ENCODE results near the gene PCAT7.
"Not testable (repeated sequence)": the region's sequence is repeated elsewhere in the genome, so short reads cannot be mapped to it uniquely, and the experiment has no call there.

PCAT7 gene

DNA sequence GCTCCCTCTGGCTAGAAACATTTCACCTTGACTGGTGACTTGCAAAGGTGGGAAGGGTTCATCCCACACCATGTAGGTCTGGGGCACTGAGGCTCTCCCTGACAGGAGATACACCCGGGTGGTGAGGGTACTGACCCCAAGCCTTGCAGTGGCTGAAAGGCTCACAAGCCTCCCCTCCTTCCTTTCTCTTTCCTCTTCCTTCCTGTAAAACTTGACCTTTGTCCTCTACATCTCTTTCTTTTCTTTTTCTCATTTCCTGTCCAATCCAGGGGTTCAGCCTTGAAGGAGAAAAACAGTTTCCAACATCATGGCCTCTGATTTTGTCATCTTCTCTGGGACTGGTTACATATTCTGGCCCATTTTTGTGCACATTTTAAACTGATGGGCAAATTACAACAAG lies 22.2 kb downstream of the PCAT7 start:
- TF ChIP-seq, protein P1, sequence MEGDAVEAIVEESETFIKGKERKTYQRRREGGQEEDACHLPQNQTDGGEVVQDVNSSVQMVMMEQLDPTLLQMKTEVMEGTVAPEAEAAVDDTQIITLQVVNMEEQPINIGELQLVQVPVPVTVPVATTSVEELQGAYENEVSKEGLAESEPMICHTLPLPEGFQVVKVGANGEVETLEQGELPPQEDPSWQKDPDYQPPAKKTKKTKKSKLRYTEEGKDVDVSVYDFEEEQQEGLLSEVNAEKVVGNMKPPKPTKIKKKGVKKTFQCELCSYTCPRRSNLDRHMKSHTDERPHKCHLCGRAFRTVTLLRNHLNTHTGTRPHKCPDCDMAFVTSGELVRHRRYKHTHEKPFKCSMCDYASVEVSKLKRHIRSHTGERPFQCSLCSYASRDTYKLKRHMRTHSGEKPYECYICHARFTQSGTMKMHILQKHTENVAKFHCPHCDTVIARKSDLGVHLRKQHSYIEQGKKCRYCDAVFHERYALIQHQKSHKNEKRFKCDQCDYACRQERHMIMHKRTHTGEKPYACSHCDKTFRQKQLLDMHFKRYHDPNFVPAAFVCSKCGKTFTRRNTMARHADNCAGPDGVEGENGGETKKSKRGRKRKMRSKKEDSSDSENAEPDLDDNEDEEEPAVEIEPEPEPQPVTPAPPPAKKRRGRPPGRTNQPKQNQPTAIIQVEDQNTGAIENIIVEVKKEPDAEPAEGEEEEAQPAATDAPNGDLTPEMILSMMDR (IDR thresholded peaks at IDR 0.05; ENCODE audit: insufficient read depth, low read depth, low read length, missing control alignments), result no peak
- H3K4me3 ChIP-seq (ENCODE audit: low read length), result no peak overlapping the region
- no peak for DNase-seq (ENCODE audit: low read depth)

- DNase-seq (ENCODE audit: low read depth), result no peak
- TF ChIP-seq, protein P1 (IDR thresholded peaks at IDR 0.05; ENCODE audit: insufficient read depth, low read depth, low read length, missing control alignments), result no peak
These were observed 22.7 kb downstream of the PCAT7 start for GRCh38 chr9:94577571-94577970.

GRCh38 chr9:94581728-94582127 lies 26.8 kb downstream of the PCAT7 start:
- no peak overlapping the region for H3K4me3 ChIP-seq (ENCODE audit: low read length)
- TF ChIP-seq, protein P1 (IDR thresholded peaks at IDR 0.05; ENCODE audit: insufficient read depth, low read depth, low read length, missing control alignments), result no peak
- DNase-seq (ENCODE audit: low read depth), result peak; percentile 56

More at GRCh38 chr9:94577571-94577970, 22.7 kb downstream of the PCAT7 start:
- no peak overlapping the region for H3K4me3 ChIP-seq (ENCODE audit: low read length)

GRCh38 chr9:94584555-94584954 lies 29.7 kb downstream of the PCAT7 start:
- DNase-seq (ENCODE audit: low read depth), result no peak
- H3K4me3 ChIP-seq (ENCODE audit: low read length), result no peak overlapping the region
- TF ChIP-seq, protein P1 (IDR thresholded peaks at IDR 0.05; ENCODE audit: insufficient read depth, low read depth, low read length, missing control alignments), result no peak

DNA sequence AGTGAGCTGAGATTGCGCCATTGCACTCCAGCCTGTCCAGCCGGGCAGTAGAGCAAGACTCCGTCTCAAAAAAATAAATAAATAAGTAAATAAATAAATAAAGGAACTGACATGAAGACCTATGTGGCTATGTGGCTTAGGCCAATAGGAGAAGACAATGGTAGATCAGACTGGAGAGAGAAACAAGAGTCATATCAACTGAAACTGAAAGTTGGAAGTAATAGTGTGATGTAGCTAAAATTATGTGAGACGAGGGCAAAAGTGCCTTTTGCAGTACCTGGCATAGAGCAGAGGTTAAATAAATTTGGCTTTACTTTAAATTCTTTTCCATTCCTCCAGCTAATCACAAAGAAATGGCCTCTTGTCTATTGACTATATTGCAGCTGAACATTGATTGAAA lies 31.4 kb downstream of the PCAT7 start:
- no peak for DNase-seq (ENCODE audit: low read depth)

DNA sequence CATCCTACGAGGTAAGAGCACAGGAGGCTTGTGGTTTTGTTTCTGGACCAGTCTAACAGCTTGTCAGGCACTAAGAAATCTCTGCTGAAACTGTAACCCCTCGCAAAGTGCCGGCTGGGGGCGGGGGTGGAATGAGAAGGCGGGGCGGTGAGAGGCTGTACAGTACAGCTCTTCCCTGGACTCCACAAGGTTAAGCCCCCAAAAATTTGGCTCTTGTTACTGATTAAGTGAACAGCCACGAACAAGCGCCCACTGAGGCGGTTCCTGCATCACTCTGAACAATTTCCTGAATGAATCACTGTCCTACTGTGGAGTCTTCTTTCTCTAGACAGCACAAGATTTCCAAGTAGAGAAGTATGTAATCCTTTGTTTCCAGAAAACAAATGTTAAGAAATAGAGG lies 31.9 kb downstream of the PCAT7 start:
- no peak overlapping the region for H3K4me3 ChIP-seq (ENCODE audit: low read length)
- DNase-seq (ENCODE audit: low read depth), result peak; percentile 50
- TF ChIP-seq, protein P1 (IDR thresholded peaks at IDR 0.05; ENCODE audit: insufficient read depth, low read depth, low read length, missing control alignments), result no peak

More for the DNA sequence above, 31.4 kb downstream of the PCAT7 start:
- no peak overlapping the region for H3K4me3 ChIP-seq (ENCODE audit: low read length)
- TF ChIP-seq, protein P1 (IDR thresholded peaks at IDR 0.05; ENCODE audit: insufficient read depth, low read depth, low read length, missing control alignments), result no peak

GRCh38 chr9:94588681-94589080 lies 33.8 kb downstream of the PCAT7 start:
- H3K4me3 ChIP-seq (ENCODE audit: low read length), result no peak overlapping the region
- TF ChIP-seq, protein P1 (IDR thresholded peaks at IDR 0.05; ENCODE audit: insufficient read depth, low read depth, low read length, missing control alignments), result no peak
- DNase-seq (ENCODE audit: low read depth), result no peak

DNA sequence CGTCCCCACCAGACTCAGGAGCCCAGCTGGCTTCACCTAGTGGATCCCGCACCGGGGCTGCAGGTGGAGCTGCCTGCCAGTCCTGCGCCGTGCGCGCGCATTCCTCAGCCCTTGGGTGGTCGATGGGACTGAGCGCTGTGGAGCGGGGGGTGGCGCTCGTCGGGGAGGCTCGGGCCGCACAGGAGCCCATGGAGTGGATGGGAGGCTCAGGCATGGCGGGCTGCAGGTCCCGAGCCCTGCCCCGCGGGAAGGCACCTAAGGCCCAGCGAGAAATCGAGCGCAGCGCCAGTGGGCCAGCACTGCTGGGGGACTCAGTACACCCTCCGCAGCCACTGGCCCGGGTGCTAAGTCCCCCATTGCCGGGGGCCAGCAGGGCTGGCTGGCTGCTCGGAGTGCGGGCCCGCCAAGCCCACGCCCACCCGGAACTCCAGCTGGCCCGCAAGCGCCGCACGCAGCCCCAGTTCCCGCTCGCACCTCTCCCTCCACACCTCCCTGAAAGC lies 36.2 kb downstream of the PCAT7 start:
- H3K4me3 ChIP-seq (ENCODE audit: low read length); DNase-seq (ENCODE audit: low read depth): not testable (repeated sequence)

All from epithelial cell of esophagus (primary cell).